HepG2 (cell line): ENCODE results near the gene NUBP2. TPM values are rescaled to one million over a fixed set of nuclear protein-coding genes. Genes with fewer than 3 reads are reported as not detected.

Experiments
- CBFB ChIP-seq: sonication (generic); formaldehyde crosslinking; IDR thresholded peaks from 2 replicates; pipeline ENCODE4 v1.4.0; 2020; ENCODE audit warnings: missing genetic modification reagents
- CENPX ChIP-seq: sonication (generic); formaldehyde crosslinking; IDR thresholded peaks from 2 replicates; pipeline ENCODE4 v1.9.0; 2021; ENCODE audit warnings: mild to moderate bottlenecking, missing genetic modification reagents, moderate library complexity
- DDIT3 ChIP-seq: sonication (generic); formaldehyde crosslinking; IDR thresholded peaks from 2 replicates; pipeline ENCODE4 v1.4.0; 2020; ENCODE audit warnings: mild to moderate bottlenecking, missing genetic modification reagents
- E2F5 ChIP-seq: sonication (generic); formaldehyde crosslinking; conservative IDR thresholded peaks from 2 replicates; pipeline ENCODE4 v1.4.0; 2020; ENCODE audit warnings: missing genetic modification reagents
- GPN1 ChIP-seq: sonication (generic); formaldehyde crosslinking; IDR thresholded peaks from 2 replicates; pipeline ENCODE4 v1.5.1; 2020; ENCODE audit warnings: missing genetic modification reagents, borderline replicate concordance
- HMG20B ChIP-seq: conservative IDR thresholded peaks from 2 replicates; pipeline ENCODE4 v1.6.1; 2016; ENCODE audit warnings: missing genetic modification reagents, missing compliant biosample characterization
- NFIB ChIP-seq: sonication (generic); formaldehyde crosslinking; IDR thresholded peaks from 2 replicates; pipeline ENCODE4 v1.9.0; 2021; ENCODE audit warnings: missing genetic modification reagents, mild to moderate bottlenecking, borderline replicate concordance
- NR2F1 ChIP-seq, 2 experiments: fragments of 450-650 bp in 1 of 2; formaldehyde crosslinking in 1 of 2; IDR thresholded peaks; 2 replicates each; pipeline versions ENCODE4 v1.5.0 to v1.6.1; 2016 to 2020; ENCODE audit warnings: mild to moderate bottlenecking in 1 of 2, missing compliant biosample characterization in 1 of 2, missing genetic modification reagents in 1 of 2, moderate library complexity in 1 of 2
- ONECUT2 ChIP-seq: sonication (generic); formaldehyde crosslinking; IDR thresholded peaks from 2 replicates; pipeline ENCODE4 v1.4.0; 2020; ENCODE audit warnings: missing genetic modification reagents
- RELA ChIP-seq: sonication (generic); formaldehyde crosslinking; IDR thresholded peaks from 2 replicates; pipeline ENCODE4 v1.4.0; 2020; ENCODE audit warnings: missing genetic modification reagents
- TFDP1 ChIP-seq: IDR thresholded peaks from 2 replicates; pipeline ENCODE4 v1.6.1; 2016; ENCODE audit warnings: missing compliant biosample characterization, missing genetic modification reagents, borderline replicate concordance
- ZBTB20 ChIP-seq: sonication (generic); formaldehyde crosslinking; IDR thresholded peaks from 2 replicates; pipeline ENCODE4 v1.8.1; 2023; ENCODE audit warnings: missing genetic modification reagents, low read depth, mild to moderate bottlenecking, borderline replicate concordance
- ZBTB42 ChIP-seq: sonication (generic); formaldehyde crosslinking; IDR thresholded peaks from 2 replicates; pipeline ENCODE4 v1.5.0; 2020; ENCODE audit warnings: mild to moderate bottlenecking, missing genetic modification reagents
- ZFP36L2 ChIP-seq: sonication (generic); formaldehyde crosslinking; IDR thresholded peaks from 2 replicates; pipeline ENCODE4 v1.4.0; 2020; ENCODE audit warnings: missing genetic modification reagents
- ZFP37 ChIP-seq: sonication (generic); formaldehyde crosslinking; IDR thresholded peaks from 2 replicates; pipeline ENCODE4 v1.4.0; 2020; ENCODE audit warnings: missing genetic modification reagents, borderline replicate concordance
- ZNF281 ChIP-seq: sonication (generic); formaldehyde crosslinking; IDR thresholded peaks from 2 replicates; pipeline ENCODE4 v1.4.0; 2020; ENCODE audit warnings: missing genetic modification reagents, borderline replicate concordance
- ZNF772 ChIP-seq: sonication (generic); formaldehyde crosslinking; IDR thresholded peaks from 2 replicates; pipeline ENCODE4 v1.5.0; 2020; ENCODE audit warnings: mild to moderate bottlenecking, missing genetic modification reagents
- ZSCAN5A ChIP-seq: sonication (generic); formaldehyde crosslinking; IDR thresholded peaks from 2 replicates; pipeline ENCODE4 v1.8.0; 2022; ENCODE audit warnings: mild to moderate bottlenecking, missing genetic modification reagents, borderline replicate concordance
- ZXDC ChIP-seq: sonication (generic); formaldehyde crosslinking; IDR thresholded peaks from 2 replicates; pipeline ENCODE4 v1.5.0; 2020; ENCODE audit warnings: mild to moderate bottlenecking, missing genetic modification reagents
- polyA plus RNA-seq, 8 experiments: library from polyadenylated mRNA; depleted of rRNA in 3 of 8; stranded (reverse) in 7 of 8; unstranded in 1 of 8; fragments of >200 nt; fragmentation: Illumina TruSeq in 4 of 8; extraction: Trizol in 4 of 8; gene quantifications; 2 replicates each; pipeline versions ENCODE4 v1.2.1 to v1.2.3, GENCODE V29; 2011 to 2016; ENCODE audit warnings: low read depth in 4 of 8, missing spikeins in 1 of 8, mixed read lengths in 1 of 8; ENCODE audit not compliant: insufficient read depth in 1 of 8
- total RNA-seq, 5 experiments: library from RNA; depleted of rRNA; stranded (reverse); fragments of >200 nt; fragmentation: Illumina TruSeq; extraction: Trizol; gene quantifications; 2 replicates each; pipeline ENCODE4 v1.2.3, GENCODE V29; 2016; ENCODE audit warnings: low read depth in 1 of 5

NUBP2 gene
- total and polyA plus RNA-seq, 2 of the 13 experiments (the other 11 are each of a cell fraction or from before 2014, with no cell fraction given), result 25.7 to 61.5 TPM

- no peak for TF ChIP-seq ZXDC (CRISPR knock-in tag)
- TF ChIP-seq ZNF281 (CRISPR knock-in tag), result no peak
- no peak for TF ChIP-seq NFIB (CRISPR knock-in tag)
- no peak for TF ChIP-seq ZFP37 (CRISPR knock-in tag)
- TF ChIP-seq ZBTB20, result peak; percentile 78
- no peak for TF ChIP-seq RELA
- TF ChIP-seq GPN1 (CRISPR knock-in tag), result no peak
- TF ChIP-seq CBFB (CRISPR knock-in tag), result no peak
- no peak; the same call in 1 of the 2 replicates for TF ChIP-seq ONECUT2 (CRISPR knock-in tag)
- no peak for TF ChIP-seq ZBTB42 (CRISPR knock-in tag)
- TF ChIP-seq ZFP36L2 (CRISPR knock-in tag), result no peak
- 0 out of 2 replicates have a peak, but pooled peaks have one; percentile 51 for TF ChIP-seq ZSCAN5A
- no peak for TF ChIP-seq CENPX (CRISPR knock-in tag)
- no peak for TF ChIP-seq DDIT3 (CRISPR knock-in tag)
- peak; percentile 49; the same call in 1 of the 2 replicates for TF ChIP-seq ZNF772 (CRISPR knock-in tag)
- TF ChIP-seq E2F5 (CRISPR knock-in tag), result no peak
- peak; percentile 82 to 90 for TF ChIP-seq NR2F1 (CRISPR knock-in tag; IDR thresholded peaks at IDR 0.05)
- no peak; the same call in 1 of the 2 replicates for TF ChIP-seq TFDP1 (CRISPR knock-in tag)
- TF ChIP-seq HMG20B (CRISPR knock-in tag), result 0 out of 2 replicates have a peak, but pooled peaks have one; percentile 9
These were observed 46.1 kb downstream of the NUBP2 start (continued) for GRCh38 chr16:1828645-1829410.
